Esophagus squamous epithelium (tissue), 4 donors: Measurements from ENCODE around the gene CHST11.

ENCODE experiments used
- CTCF ChIP-seq, 6 experiments: fragments of 450-650 bp in 4 of 6; fragments of 200-600 bp in 2 of 6; sonication (generic) in 2 of 6; IDR thresholded peaks; one replicate each; pipeline ENCODE4 v1.5.1; 2016 to 2019; ENCODE audit warnings: antibody characterized with exemption in 6 of 6, mild to moderate bottlenecking in 4 of 6, moderate library complexity in 4 of 6
- POLR2A ChIP-seq, 4 donors: fragments of 450-650 bp; IDR thresholded peaks; one replicate each; pipeline ENCODE4 v1.6.1; 2017; ENCODE audit warnings: antibody characterized with exemption in 4 of 4, mild to moderate bottlenecking in 4 of 4, moderate library complexity in 3 of 4

GRCh38 chr12:104448031-104448430 lies 8.7 kb upstream of the CHST11 start:
- TF ChIP-seq CTCF (IDR thresholded peaks at IDR 0.05) (no peak), POLR2A (IDR thresholded peaks at IDR 0.05) (no peak)
